CD14-positive monocyte (primary cell): Measurements from ENCODE around the gene DHRS12. TPM values are rescaled to one million over a fixed set of nuclear protein-coding genes. Genes with fewer than 3 reads are reported as not detected.

Source experiments
- DNase-seq, 3 donors: peaks; one replicate each; pipeline ENCODE4 v3.0.0-alpha.2; 2011 to 2022
- H2AFZ ChIP-seq: 2 replicates; pipeline ENCODE4 v1.6.0; 2012; ENCODE audit warnings: mild to moderate bottlenecking, low read depth, low read length, inconsistent platforms; ENCODE audit not compliant: insufficient read depth, poor library complexity, severe bottlenecking
- H3K27ac ChIP-seq, 2 donors: 1 replicate in 1 of 2; 2 replicates in 1 of 2; pipeline ENCODE4 v1.5.1; 2012 to 2013; ENCODE audit warnings: low read length in 2 of 2, control low read depth in 1 of 2, inconsistent platforms in 1 of 2, low read depth in 1 of 2, mild to moderate bottlenecking in 1 of 2
- H3K27me3 ChIP-seq, 2 donors: one replicate each; pipeline versions ENCODE4 v1.6.0 to v1.6.1; 2011 to 2013; ENCODE audit warnings: low read length in 2 of 2; ENCODE audit not compliant: control insufficient read depth in 2 of 2, insufficient read depth in 2 of 2
- H3K36me3 ChIP-seq, 2 donors: replicated peaks in 1 of 2; 1 replicate in 1 of 2; 2 replicates in 1 of 2; pipeline versions ENCODE4 v1.5.1 to v1.6.1; 2012 to 2013; ENCODE audit warnings: low read length in 2 of 2, control low read depth in 1 of 2, inconsistent platforms in 1 of 2, mild to moderate bottlenecking in 1 of 2; ENCODE audit not compliant: insufficient read depth in 2 of 2, control insufficient read depth in 1 of 2
- H3K4me1 ChIP-seq, 2 donors: 1 replicate in 1 of 2; 2 replicates in 1 of 2; pipeline versions ENCODE4 v1.5.1 to v1.6.1; 2012 to 2013; ENCODE audit warnings: low read length in 2 of 2, control low read depth in 1 of 2, inconsistent platforms in 1 of 2, mild to moderate bottlenecking in 1 of 2, moderate library complexity in 1 of 2; ENCODE audit not compliant: insufficient read depth in 2 of 2, control insufficient read depth in 1 of 2
- H3K4me2 ChIP-seq: replicated peaks from 2 replicates; pipeline ENCODE3; 2012; ENCODE audit warnings: low read length, moderate library complexity, mild to moderate bottlenecking; ENCODE audit not compliant: poor library complexity, severe bottlenecking; ENCODE audit errors: extremely low read depth
- H3K4me3 ChIP-seq, 3 experiments: fragments of 200-600 bp in 1 of 3; sonication (generic) in 1 of 3; replicated peaks in 1 of 3; 1 replicate in 2 of 3; 2 replicates in 1 of 3; pipeline ENCODE4 v1.5.1; 2011 to 2013; ENCODE audit warnings: low read length in 3 of 3, mild to moderate bottlenecking in 3 of 3, control low read depth in 2 of 3, low read depth in 2 of 3, inconsistent platforms in 1 of 3, moderate library complexity in 1 of 3
- H3K79me2 ChIP-seq: 2 replicates; pipeline ENCODE4 v1.6.0; 2012; ENCODE audit warnings: mild to moderate bottlenecking, control low read depth, inconsistent platforms, low read length, moderate library complexity; ENCODE audit not compliant: insufficient read depth
- H3K9ac ChIP-seq: 2 replicates; pipeline ENCODE4 v1.6.0; 2017; ENCODE audit warnings: low read length, mild to moderate bottlenecking; ENCODE audit not compliant: insufficient read depth, poor library complexity, severe bottlenecking
- H3K9me3 ChIP-seq, 2 donors: replicated peaks in 1 of 2; 1 replicate in 1 of 2; 2 replicates in 1 of 2; pipeline versions ENCODE4 v1.5.1 to v1.6.1; 2012 to 2013; ENCODE audit warnings: low read length in 2 of 2, control low read depth in 1 of 2; ENCODE audit not compliant: control insufficient read depth in 1 of 2, insufficient read depth in 1 of 2
- H4K20me1 ChIP-seq: 2 replicates; pipeline ENCODE4 v1.6.0; 2012; ENCODE audit warnings: mild to moderate bottlenecking, low read length, control low read depth, moderate library complexity; ENCODE audit not compliant: insufficient read depth
- H3K27ac Mint-ChIP-seq, 7 donors: one replicate each; pipeline ENCODE4 v1.8.0; 2020; ENCODE audit warnings: mild to moderate bottlenecking in 7 of 7, mixed read lengths in 7 of 7, moderate library complexity in 6 of 7, inconsistent platforms in 2 of 7
- H3K27me3 Mint-ChIP-seq, 3 donors: one replicate each; pipeline ENCODE4 v1.8.0; 2021 to 2022; ENCODE audit warnings: low read depth in 3 of 3, mild to moderate bottlenecking in 3 of 3, mixed read lengths in 3 of 3, moderate library complexity in 3 of 3, inconsistent platforms in 1 of 3
- H3K36me3 Mint-ChIP-seq, 2 donors: one replicate each; pipeline ENCODE4 v1.8.0; 2020; ENCODE audit warnings: mixed read lengths in 2 of 2, inconsistent platforms in 1 of 2, mild to moderate bottlenecking in 1 of 2
- H3K4me1 Mint-ChIP-seq: one replicate; pipeline ENCODE4 v1.8.0; 2020; ENCODE audit warnings: mild to moderate bottlenecking, mixed read lengths
- H3K4me3 Mint-ChIP-seq, 2 donors: one replicate each; pipeline ENCODE4 v1.8.0; 2020; ENCODE audit warnings: mild to moderate bottlenecking in 2 of 2, mixed read lengths in 2 of 2, moderate library complexity in 1 of 2
- H3K9me3 Mint-ChIP-seq, 7 donors: one replicate each; pipeline ENCODE4 v1.8.0; 2020 to 2022; ENCODE audit warnings: mixed read lengths in 7 of 7, mild to moderate bottlenecking in 6 of 7, moderate library complexity in 6 of 7, inconsistent platforms in 2 of 7
- WGBS: methylation state at CpG from one replicate; pipeline ENCODE4 v1.1.5; 2013; ENCODE audit warnings: missing lambda C conversion rate; ENCODE audit not compliant: insufficient coverage; 5-methylcytosine and 5-hydroxymethylcytosine counted together
- intact Hi-C, 2 donors: fragments of 100-400 bp; cut with micrococcal nuclease; formaldehyde crosslinking; loops; one replicate each; pipeline versions ENCODE4 v1.15.0 to v1.15.1; 2023
- polyA plus RNA-seq, 3 donors: library from polyadenylated mRNA; depleted of rRNA in 1 of 3; unstranded in 2 of 3; stranded (reverse) in 1 of 3; fragments of 300-500 nt in 2 of 3; fragments of >200 nt in 1 of 3; fragmentation: Illumina TruSeq in 2 of 3; gene quantifications; 1 replicate in 2 of 3; 2 replicates in 1 of 3; pipeline ENCODE4 v1.2.3, GENCODE V29; 2012 to 2021
- TF ChIP-seq, protein P1 (sequence below): fragments of 200-600 bp; IDR thresholded peaks from one replicate; pipeline ENCODE4 v1.8.0; 2022; ENCODE audit warnings: antibody characterized with exemption, mild to moderate bottlenecking

Gene DHRS12
- polyA plus RNA-seq, 3 donors, result 7.6 to 20.2 (median 20.0) TPM

DNA sequence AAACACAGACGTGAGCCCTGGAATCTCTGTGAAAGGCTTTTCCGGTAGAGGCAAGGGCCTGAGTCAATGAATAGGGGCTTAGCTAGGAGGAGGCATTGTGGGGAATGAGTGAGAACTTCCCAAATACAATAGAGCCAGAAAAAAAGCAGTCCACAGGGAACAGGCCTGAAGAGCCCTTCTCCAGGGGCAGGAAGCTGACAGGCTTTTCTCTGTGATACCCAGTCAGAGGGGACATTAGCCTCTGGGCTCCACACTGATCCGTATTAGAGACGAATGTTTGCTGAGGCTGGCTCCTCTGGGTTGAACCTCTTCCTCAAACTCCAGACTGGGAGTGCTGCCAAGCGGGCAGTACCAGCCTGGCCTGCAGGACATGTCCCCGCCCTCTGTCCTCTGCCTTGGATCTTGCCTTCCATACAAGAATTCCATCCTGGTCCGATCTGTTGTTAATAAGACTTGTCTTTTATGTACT is 2.3 kb downstream of the DHRS12 start:
- intact Hi-C loops, result loop anchor here (5.0 to 10.0 kb wide), 4 partner anchors 167 to 1867 kb away; partner anchors contain the start of genes INTS6 (in 2 of the 2) and SPRYD7 (in 1 of the 2)
- H3K4me1 ChIP-seq, result peaks cover 32 to 38% of the 10 kb centered on the region in 2 donors
- no peak overlapping the region for H3K4me3 ChIP-seq
- no peaks in the 10 kb centered on the region for H4K20me1 ChIP-seq
- TF ChIP-seq, protein P1, sequence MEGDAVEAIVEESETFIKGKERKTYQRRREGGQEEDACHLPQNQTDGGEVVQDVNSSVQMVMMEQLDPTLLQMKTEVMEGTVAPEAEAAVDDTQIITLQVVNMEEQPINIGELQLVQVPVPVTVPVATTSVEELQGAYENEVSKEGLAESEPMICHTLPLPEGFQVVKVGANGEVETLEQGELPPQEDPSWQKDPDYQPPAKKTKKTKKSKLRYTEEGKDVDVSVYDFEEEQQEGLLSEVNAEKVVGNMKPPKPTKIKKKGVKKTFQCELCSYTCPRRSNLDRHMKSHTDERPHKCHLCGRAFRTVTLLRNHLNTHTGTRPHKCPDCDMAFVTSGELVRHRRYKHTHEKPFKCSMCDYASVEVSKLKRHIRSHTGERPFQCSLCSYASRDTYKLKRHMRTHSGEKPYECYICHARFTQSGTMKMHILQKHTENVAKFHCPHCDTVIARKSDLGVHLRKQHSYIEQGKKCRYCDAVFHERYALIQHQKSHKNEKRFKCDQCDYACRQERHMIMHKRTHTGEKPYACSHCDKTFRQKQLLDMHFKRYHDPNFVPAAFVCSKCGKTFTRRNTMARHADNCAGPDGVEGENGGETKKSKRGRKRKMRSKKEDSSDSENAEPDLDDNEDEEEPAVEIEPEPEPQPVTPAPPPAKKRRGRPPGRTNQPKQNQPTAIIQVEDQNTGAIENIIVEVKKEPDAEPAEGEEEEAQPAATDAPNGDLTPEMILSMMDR, result no peak
- H3K4me2 ChIP-seq, result no peak overlapping the region
- no peaks in the 10 kb centered on the region for H3K36me3 ChIP-seq
- H3K9ac ChIP-seq, result no peak overlapping the region
- H3K9me3 ChIP-seq, result no peaks in the 10 kb centered on the region
- H3K27me3 ChIP-seq, result peaks cover 0 to 3% of the 10 kb centered on the region in 2 donors
- H3K4me3 Mint-ChIP-seq, result no peak overlapping the region
- 11% methylated on average over 2 of the region's 7 CpGs for WGBS
- H3K9me3 Mint-ChIP-seq, result peaks cover 0 to 2% (median 0%) of the 10 kb centered on the region in 7 donors
- H3K79me2 ChIP-seq, result no peaks in the 10 kb centered on the region
- peak overlapping the region in 1 of 2 donors; percentile 95 for H3K27ac ChIP-seq
- DNase-seq, result peak; percentile 35 to 59 (median 47)
- peak overlapping the region; percentile 13 to 98 (median 96) for H3K27ac Mint-ChIP-seq
- no peak overlapping the region for H2AFZ ChIP-seq
- H3K27me3 Mint-ChIP-seq, result peaks cover 2 to 25% (median 14%) of the 10 kb centered on the region in 3 donors
- H3K36me3 Mint-ChIP-seq, result peaks cover 16% of the 10 kb centered on the region in 2 donors
- H3K4me1 Mint-ChIP-seq, result peaks cover 44% of the 10 kb centered on the region

DNA sequence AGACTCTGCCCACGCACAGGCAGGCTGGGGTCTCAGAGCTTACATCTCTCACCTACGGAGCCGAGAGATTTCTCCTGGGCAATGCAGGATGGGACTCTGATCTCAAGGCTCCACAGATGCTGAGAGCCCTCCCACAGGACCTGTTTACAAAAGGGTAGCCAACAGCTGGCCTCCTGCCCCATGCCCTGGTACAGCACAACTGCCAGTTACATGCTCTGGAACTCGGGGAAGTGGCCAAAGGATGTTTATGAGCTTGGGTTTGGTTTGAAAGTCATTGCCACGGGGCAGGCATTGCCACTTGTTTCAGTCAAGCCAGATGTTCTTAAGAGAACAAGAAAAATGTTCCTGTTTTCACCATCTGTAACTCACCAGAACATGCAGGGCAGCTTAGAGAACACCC is 3.5 kb downstream of the DHRS12 start:
- TF ChIP-seq, protein P1, result no peak
- Histone ChIP-seq H3K4me2 (no peak overlapping the region), H3K27me3 (peaks cover 0 to 7% of the 10 kb centered on the region in 2 donors), H3K9ac (no peak overlapping the region), H3K36me3 (no peaks in the 10 kb centered on the region), H3K27ac (no peak overlapping the region), H3K4me1 (peaks cover 32 to 38% of the 10 kb centered on the region in 2 donors), H3K79me2 (no peaks in the 10 kb centered on the region), H3K4me3 (no peak overlapping the region), H3K9me3 (no peaks in the 10 kb centered on the region), H2AFZ (no peak overlapping the region), H4K20me1 (no peaks in the 10 kb centered on the region)
- Mint-ChIP-seq H3K4me1 (peaks cover 36% of the 10 kb centered on the region), H3K36me3 (peaks cover 20 to 27% of the 10 kb centered on the region in 2 donors), H3K9me3 (peaks cover 0 to 2% (median 0%) of the 10 kb centered on the region in 7 donors), H3K27me3 (peaks cover 2 to 31% (median 23%) of the 10 kb centered on the region in 3 donors), H3K4me3 (peak overlapping the region in 1 of 2 donors; percentile 54), H3K27ac (peak overlapping the region in 1 of 7 donors; percentile 29)
- intact Hi-C loops, result loop anchor here (5.0 to 10.0 kb wide), 4 partner anchors 166 to 1866 kb away; partner anchors contain the start of genes INTS6 (in 2 of the 2) and SPRYD7 (in 1 of the 2)
- DNase-seq, result no peak
- 54% methylated on average over 5 of the region's 5 CpGs for WGBS
